Spleen (tissue), 11 donors: ENCODE results near the gene BMF. TPM values are rescaled to one million over a fixed set of nuclear protein-coding genes. Genes with fewer than 3 reads are reported as not detected.

ENCODE experiments used
- DNase-seq: peaks from one replicate; pipeline ENCODE4 v3.0.0-alpha.2; 2020
- H3K27ac ChIP-seq, 8 donors: fragments of 200-600 bp; sonication (generic) in 7 of 8; 1 replicate in 4 of 8; 2 replicates in 4 of 8; pipeline versions ENCODE4 v1.5.0 to v1.8.0; 2016 to 2021; ENCODE audit warnings: inconsistent platforms in 4 of 8, mild to moderate bottlenecking in 4 of 8, moderate library complexity in 1 of 8
- H3K27me3 ChIP-seq, 7 donors: fragments of 200-600 bp; sonication (generic) in 6 of 7; replicated peaks in 1 of 7; 1 replicate in 4 of 7; 2 replicates in 3 of 7; pipeline versions ENCODE4 v1.5.0 to v1.8.0; 2016 to 2021; ENCODE audit warnings: inconsistent platforms in 3 of 7, mild to moderate bottlenecking in 1 of 7
- H3K36me3 ChIP-seq, 6 donors: fragments of 200-600 bp; sonication (generic) in 5 of 6; 1 replicate in 4 of 6; 2 replicates in 2 of 6; pipeline versions ENCODE4 v1.5.0 to v1.8.0; 2016 to 2021; ENCODE audit warnings: inconsistent platforms in 2 of 6
- H3K4me1 ChIP-seq, 6 donors: fragments of 200-600 bp; sonication (generic) in 5 of 6; 1 replicate in 3 of 6; 2 replicates in 3 of 6; pipeline versions ENCODE4 v1.5.0 to v1.8.0; 2016 to 2021; ENCODE audit warnings: inconsistent platforms in 3 of 6
- H3K4me3 ChIP-seq, 8 donors: fragments of 200-600 bp; sonication (generic) in 7 of 8; 1 replicate in 4 of 8; 2 replicates in 4 of 8; pipeline versions ENCODE4 v1.5.0 to v1.8.0; 2016 to 2021; ENCODE audit warnings: inconsistent platforms in 4 of 8, mild to moderate bottlenecking in 4 of 8, moderate library complexity in 2 of 8
- H3K9me3 ChIP-seq, 8 donors: fragments of 200-600 bp; sonication (generic) in 7 of 8; 1 replicate in 4 of 8; 2 replicates in 4 of 8; pipeline versions ENCODE4 v1.5.0 to v1.8.0; 2016 to 2021; ENCODE audit warnings: inconsistent platforms in 4 of 8
- POLR2A ChIP-seq, 3 donors: fragments of 450-650 bp; IDR thresholded peaks; one replicate each; pipeline ENCODE4 v1.5.1; 2017; ENCODE audit warnings: antibody characterized with exemption in 3 of 3, mild to moderate bottlenecking in 1 of 3
- POLR2AphosphoS5 ChIP-seq, 3 donors: sonication (generic); formaldehyde crosslinking; IDR thresholded peaks; one replicate each; pipeline ENCODE4 v1.5.1; 2017; ENCODE audit warnings: antibody characterized with exemption in 3 of 3
- whole genome bisulfite sequencing, 5 donors: extraction: QIAGEN DNeasy Blood & Tissue Kit in 3 of 5; methylation state at CpG; one replicate each; pipeline versions ENCODE4 v1.1.5 to v1.1.7; 2013 to 2018; 5-methylcytosine and 5-hydroxymethylcytosine counted together
- intact Hi-C: fragments of 100-400 bp; cut with DNase I; formaldehyde crosslinking; loops from one replicate; pipeline ENCODE4 v1.15.0; 2023; ENCODE audit warnings: low total_unique reads
- polyA plus RNA-seq, 3 donors: library from polyadenylated mRNA; stranded (reverse); fragments of 200-250 nt; gene quantifications; one replicate each; pipeline ENCODE4 v1.2.1, GENCODE V29; 2013
- total RNA-seq, 7 donors: library from RNA; depleted of rRNA in 3 of 7; stranded (reverse); fragments of >200 nt in 3 of 7; fragmentation: NEBNext Ultra II Directional in 4 of 7; extraction: Animal tissue kit (Norgen Biotek cat#: 25700) in 4 of 7; gene quantifications; one replicate each; pipeline versions ENCODE4 v1.1.0 to v1.2.1, GENCODE V29; 2016 to 2021
- TF ChIP-seq, protein P1 (sequence below), 11 experiments: fragments of 200-600 bp in 7 of 11; fragments of 450-650 bp in 4 of 11; sonication (generic) in 4 of 11; IDR thresholded peaks in 8 of 11; conservative IDR thresholded peaks in 3 of 11; 1 replicate in 7 of 11; 2 replicates in 4 of 11; pipeline versions ENCODE4 v1.4.0 to v1.8.0; 2016 to 2021; ENCODE audit warnings: antibody characterized with exemption in 11 of 11, inconsistent platforms in 4 of 11, mild to moderate bottlenecking in 1 of 11
- donor health status: healthy with polysubstance abuse.
- donor health status: DM: no; HTN: no; CAD: no; lungs with moderate emphysema.
- donor health status: DM: no; HTN: no; CAD: no.
- donor health status: Bipolar disorder and iron deficiency.
- donor health status: healthy.
- donor health status: DM: no; HTN: no; CAD: no.
- donor health status: DM: yes; HTN: yes; CAD: no.

BMF gene
- total and polyA plus RNA-seq, 10 donors = 16.9 to 77.9 (median 33.3) TPM

DNA sequence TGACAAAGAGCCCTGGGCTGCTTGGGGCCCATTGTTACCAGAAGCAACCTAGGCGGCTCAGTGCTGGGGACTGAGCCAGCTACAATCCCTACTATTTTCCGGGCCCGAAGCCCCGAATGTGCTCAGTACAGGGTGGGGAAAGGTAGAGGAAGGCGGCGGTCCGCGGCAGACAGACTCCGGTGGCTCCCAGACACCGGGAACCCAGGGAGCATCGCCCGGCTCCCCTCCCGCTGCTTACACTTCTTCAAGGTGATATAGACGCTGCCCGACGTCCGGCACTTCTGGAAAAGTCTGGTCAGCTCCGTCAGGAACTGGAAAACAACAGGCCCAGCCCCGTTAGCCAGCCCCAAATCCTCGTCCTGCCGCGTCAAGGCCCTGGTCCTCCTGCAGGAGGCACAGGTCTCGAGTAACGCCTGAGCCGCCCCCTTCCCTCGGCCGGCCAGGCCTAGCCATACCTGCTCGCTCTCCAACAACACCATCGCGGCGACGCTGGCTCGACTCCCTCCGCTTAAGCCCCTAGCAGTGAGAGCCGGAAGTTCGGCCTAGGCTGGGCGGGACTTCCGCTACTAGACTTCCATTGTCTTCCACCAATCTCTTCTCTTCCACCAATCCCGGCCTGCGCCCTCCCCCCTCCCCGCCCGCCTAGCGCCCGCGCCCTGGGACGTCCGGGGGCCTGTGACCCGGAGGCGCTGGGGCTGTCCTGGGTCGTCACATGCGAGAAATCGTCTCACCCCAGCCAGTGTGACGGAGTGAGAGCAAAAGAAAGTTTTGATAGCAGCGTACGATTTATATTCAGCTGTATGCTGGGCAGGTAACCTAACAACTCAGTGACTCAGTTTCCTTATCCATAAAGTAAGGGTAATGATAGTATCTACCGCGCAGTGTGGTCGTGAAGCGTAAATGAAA is 69.8 kb downstream of the BMF start, which contains the start of gene SRP14:
SRP14 (minus strand) TSS at position 544 of the 906 bp plus-strand sequence; CDS start at position 479, 65 bp downstream.
- intact Hi-C loops = no loop called here
- WGBS, 5 donors = 0 to 1% (median 1%) methylated on average over 38 to 59 of the region's 59 CpGs
- H3K27me3 ChIP-seq = no peaks in the 10 kb centered on the region

GRCh38 chr15:40038275-40038637 is 70.4 kb downstream of the BMF start:
- Histone ChIP-seq H3K9me3 (no peaks in the 10 kb centered on the region), H3K4me3 (peak overlapping the region; percentile 68 to 96 (median 76)), H3K27me3 (no peaks in the 10 kb centered on the region), H3K4me1 (peaks cover 16 to 67% (median 37%) of the 10 kb centered on the region in 6 donors), H3K36me3 (peaks cover 2 to 46% (median 39%) of the 10 kb centered on the region in 6 donors), H3K27ac (peak overlapping the region; percentile 90 to 98 (median 94))
- intact Hi-C loops = no loop called here
- 2 to 3% (median 3%) methylated on average over 18 of the region's 18 CpGs for WGBS, 5 donors
- DNase-seq = no peak
- no peak for TF ChIP-seq POLR2A (IDR thresholded peaks at IDR 0.05)

More for the DNA sequence above, 69.8 kb downstream of the BMF start, which contains the start of gene SRP14:
- peak within 1 kb of the TSS; percentile 68 to 96 (median 76) for H3K4me3 ChIP-seq
- no peaks in the 10 kb centered on the region for H3K9me3 ChIP-seq
- peak within 1 kb of the TSS; percentile 90 to 98 (median 94) for H3K27ac ChIP-seq
- H3K36me3 ChIP-seq = peaks cover 2 to 40% (median 33%) of the 10 kb centered on the region in 6 donors
- peaks cover 16 to 64% (median 37%) of the 10 kb centered on the region in 6 donors for H3K4me1 ChIP-seq
- DNase-seq = peak; percentile 98
- TF ChIP-seq, protein P1, sequence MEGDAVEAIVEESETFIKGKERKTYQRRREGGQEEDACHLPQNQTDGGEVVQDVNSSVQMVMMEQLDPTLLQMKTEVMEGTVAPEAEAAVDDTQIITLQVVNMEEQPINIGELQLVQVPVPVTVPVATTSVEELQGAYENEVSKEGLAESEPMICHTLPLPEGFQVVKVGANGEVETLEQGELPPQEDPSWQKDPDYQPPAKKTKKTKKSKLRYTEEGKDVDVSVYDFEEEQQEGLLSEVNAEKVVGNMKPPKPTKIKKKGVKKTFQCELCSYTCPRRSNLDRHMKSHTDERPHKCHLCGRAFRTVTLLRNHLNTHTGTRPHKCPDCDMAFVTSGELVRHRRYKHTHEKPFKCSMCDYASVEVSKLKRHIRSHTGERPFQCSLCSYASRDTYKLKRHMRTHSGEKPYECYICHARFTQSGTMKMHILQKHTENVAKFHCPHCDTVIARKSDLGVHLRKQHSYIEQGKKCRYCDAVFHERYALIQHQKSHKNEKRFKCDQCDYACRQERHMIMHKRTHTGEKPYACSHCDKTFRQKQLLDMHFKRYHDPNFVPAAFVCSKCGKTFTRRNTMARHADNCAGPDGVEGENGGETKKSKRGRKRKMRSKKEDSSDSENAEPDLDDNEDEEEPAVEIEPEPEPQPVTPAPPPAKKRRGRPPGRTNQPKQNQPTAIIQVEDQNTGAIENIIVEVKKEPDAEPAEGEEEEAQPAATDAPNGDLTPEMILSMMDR (IDR thresholded peaks at IDR 0.05 in 8 of 11, conservative IDR thresholded peaks at IDR 0.05 in 3 of 11) = peak in 8 of 11 experiments; percentile 9 to 49 (median 36)
- TF ChIP-seq POLR2AphosphoS5 (IDR thresholded peaks at IDR 0.05) (peak; percentile 95 to 96 (median 96)), POLR2A (IDR thresholded peaks at IDR 0.05) (peak in 2 of 3 donors; percentile 12 to 47)

Other genes starting within 250 kb of the BMF start
- 10 to 100 TPM in 1 of 7 donors, 1 to 10 TPM in 6; 3.2 to 12.8 (median 6.6) TPM for gene GPR176, start 188.6 kb downstream of the BMF start, total RNA-seq
- 1 to 10 TPM; 2.7 to 4.6 (median 4.0) TPM for gene GPR176, start 188.6 kb downstream of the BMF start, polyA plus RNA-seq
- gene EIF2AK4, start 174.8 kb downstream of the BMF start, total RNA-seq = 10 to 100 TPM; 21.0 to 56.2 (median 28.7) TPM
- 10 to 100 TPM; 28.9 to 34.7 (median 33.8) TPM for gene EIF2AK4, start 174.8 kb downstream of the BMF start, polyA plus RNA-seq
- gene SRP14, start 69.7 kb downstream of the BMF start, total RNA-seq = 100 to 1,000 TPM; 109 to 256 (median 145) TPM
- 100 to 1,000 TPM; 295 to 356 (median 353) TPM for gene SRP14, start 69.7 kb downstream of the BMF start, polyA plus RNA-seq
- 10 to 100 TPM in 3 of 7 donors, 1 to 10 TPM in 4; 3.0 to 11.8 (median 8.5) TPM for gene BUB1B, start 52.2 kb upstream of the BMF start, total RNA-seq
- 1 to 10 TPM; 1.2 to 4.7 (median 2.3) TPM for gene BUB1B, start 52.2 kb upstream of the BMF start, polyA plus RNA-seq
- gene PAK6, start 130.2 kb upstream of the BMF start, total RNA-seq = 1 to 10 TPM; 1.5 to 5.4 (median 2.0) TPM
- gene PAK6, start 130.2 kb upstream of the BMF start, polyA plus RNA-seq = under 1 TPM; 0.24 to 0.46 (median 0.38) TPM
- not detected for gene ANKRD63, start 174.2 kb upstream of the BMF start, total RNA-seq
- gene ANKRD63, start 174.2 kb upstream of the BMF start, polyA plus RNA-seq = not detected
- gene PLCB2, start 199.1 kb upstream of the BMF start, total RNA-seq = 100 to 1,000 TPM; 175 to 247 (median 189) TPM
- gene PLCB2, start 199.1 kb upstream of the BMF start, polyA plus RNA-seq = 100 to 1,000 TPM in 2 of 3 donors, 10 to 100 TPM in 1; 63.8 to 190 (median 168) TPM
- gene INAFM2, start 214.8 kb upstream of the BMF start, total RNA-seq = 10 to 100 TPM; 16.8 to 29.6 (median 22.9) TPM
- 10 to 100 TPM in 1 of 3 donors, 1 to 10 TPM in 2; 7.4 to 10.9 (median 9.8) TPM for gene INAFM2, start 214.8 kb upstream of the BMF start, polyA plus RNA-seq
- gene CCDC9B, start 232.1 kb upstream of the BMF start, total RNA-seq = 10 to 100 TPM in 3 of 7 donors, 1 to 10 TPM in 4; 3.5 to 19.4 (median 9.4) TPM
- 1 to 10 TPM; 2.2 to 8.0 (median 3.1) TPM for gene CCDC9B, start 232.1 kb upstream of the BMF start, polyA plus RNA-seq
- gene PHGR1, start 242.2 kb upstream of the BMF start, total RNA-seq = not detected
- gene PHGR1, start 242.2 kb upstream of the BMF start, polyA plus RNA-seq = 1 to 10 TPM in 1 of 3 donors, under 1 TPM in 1, not detected in 1; 0.67 to 4.9 TPM
- 1 to 10 TPM in 2 of 7 donors, under 1 TPM in 4, not detected in 1; 0.05 to 3.0 (median 0.45) TPM for gene DISP2, start 249.3 kb upstream of the BMF start, total RNA-seq
- gene DISP2, start 249.3 kb upstream of the BMF start, polyA plus RNA-seq = under 1 TPM; 0.47 to 0.63 (median 0.54) TPM